Measurements from ENCODE around the gene ATP6V0C.

- TF ChIP-seq CTCF (conservative IDR thresholded peaks at IDR 0.05): no peak
- TF ChIP-seq EZH2 (IDR thresholded peaks at IDR 0.05; ENCODE audit: low read depth): no peak
Observed at GRCh38 chr16:2472885-2473445, 40.8 kb upstream of the ATP6V0C start.

All from PC-9 (cell line).